Skeletal muscle satellite cell (primary cell): ENCODE data around the gene IFNAR1.
"Not testable (repeated sequence)": the region's sequence is repeated elsewhere in the genome, so short reads cannot be mapped to it uniquely, and the experiment has no call there.

ENCODE experiments used
- H3K27me3 ChIP-seq: 2 replicates; pipeline ENCODE4 v1.7.0; 2013; ENCODE audit warnings: low read length; ENCODE audit not compliant: control insufficient read depth, insufficient read depth
- H3K36me3 ChIP-seq: 2 replicates; pipeline ENCODE4 v1.7.0; 2013; ENCODE audit warnings: mild to moderate bottlenecking, control low read depth, low read length; ENCODE audit not compliant: insufficient read depth
- H3K4me1 ChIP-seq: 2 replicates; pipeline ENCODE4 v1.7.0; 2013; ENCODE audit warnings: low read length; ENCODE audit not compliant: control insufficient read depth, insufficient read depth
- H3K4me2 ChIP-seq: 2 replicates; pipeline ENCODE4 v1.7.0; 2013; ENCODE audit warnings: mild to moderate bottlenecking, low read length
- H3K4me3 ChIP-seq: 2 replicates; pipeline ENCODE4 v1.7.0; 2013; ENCODE audit warnings: low read length
- H3K9ac ChIP-seq: 2 replicates; pipeline ENCODE4 v1.7.0; 2013; ENCODE audit warnings: mild to moderate bottlenecking, low read depth, low read length, moderate library complexity
- H3K9me3 ChIP-seq: replicated peaks from 2 replicates; pipeline ENCODE4 v1.7.0; 2013; ENCODE audit warnings: mild to moderate bottlenecking, control low read depth, low read length

Gene IFNAR1

GRCh38 chr21:33355996-33356395 lies 31.2 kb downstream of the IFNAR1 start:
- H3K27me3 ChIP-seq, result no peaks in the 10 kb centered on the region
- no peak overlapping the region for H3K4me2 ChIP-seq
- no peak overlapping the region for H3K9ac ChIP-seq
- H3K4me3 ChIP-seq, result no peak overlapping the region
- H3K36me3 ChIP-seq, result peaks cover 30% of the 10 kb centered on the region
- H3K4me1 ChIP-seq, result peaks cover 13% of the 10 kb centered on the region
- H3K9me3 ChIP-seq, result no peaks in the 10 kb centered on the region

GRCh38 chr21:33357177-33357576 lies 32.4 kb downstream of the IFNAR1 start:
- Histone ChIP-seq H3K4me3 (no peak overlapping the region), H3K4me2 (no peak overlapping the region), H3K9ac (no peak overlapping the region), H3K9me3 (no peaks in the 10 kb centered on the region), H3K27me3 (no peaks in the 10 kb centered on the region), H3K36me3 (peaks cover 28% of the 10 kb centered on the region), H3K4me1 (peaks cover 24% of the 10 kb centered on the region)

- Histone ChIP-seq H3K4me2 (no peak overlapping the region), H3K4me1 (peaks cover 24% of the 10 kb centered on the region), H3K36me3 (peaks cover 26% of the 10 kb centered on the region), H3K9ac (no peak overlapping the region), H3K9me3 (no peaks in the 10 kb centered on the region), H3K4me3 (no peak overlapping the region), H3K27me3 (no peaks in the 10 kb centered on the region)
Measured at GRCh38 chr21:33359446-33359845, 34.7 kb downstream of the IFNAR1 start.

GRCh38 chr21:33360281-33360680 lies 35.5 kb downstream of the IFNAR1 start:
- H3K36me3 ChIP-seq, result peaks cover 20% of the 10 kb centered on the region
- H3K9me3 ChIP-seq, result no peaks in the 10 kb centered on the region
- no peaks in the 10 kb centered on the region for H3K27me3 ChIP-seq
- peaks cover 24% of the 10 kb centered on the region for H3K4me1 ChIP-seq
- H3K4me2 ChIP-seq, result peak overlapping the region; percentile 65
- H3K9ac ChIP-seq, result no peak overlapping the region
- no peak overlapping the region for H3K4me3 ChIP-seq

- H3K36me3 ChIP-seq, result peaks cover 13% of the 10 kb centered on the region
- peaks cover 24% of the 10 kb centered on the region for H3K4me1 ChIP-seq
- no peaks in the 10 kb centered on the region for H3K9me3 ChIP-seq
- H3K4me2 ChIP-seq, result peak overlapping the region; percentile 65
- H3K27me3 ChIP-seq, result no peaks in the 10 kb centered on the region
- H3K4me3 ChIP-seq, result peak overlapping the region; percentile 2
- no peak overlapping the region for H3K9ac ChIP-seq
Measured at GRCh38 chr21:33360881-33361602, 36.3 kb downstream of the IFNAR1 start.

GRCh38 chr21:33362044-33362555 lies 37.3 kb downstream of the IFNAR1 start:
- Histone ChIP-seq H3K36me3 (peaks cover 6% of the 10 kb centered on the region), H3K4me2 (no peak overlapping the region), H3K4me1 (peaks cover 24% of the 10 kb centered on the region), H3K27me3 (no peaks in the 10 kb centered on the region), H3K9ac (no peak overlapping the region), H3K4me3 (no peak overlapping the region), H3K9me3 (peaks cover 1% of the 10 kb centered on the region)

GRCh38 chr21:33363911-33364609 lies 39.3 kb downstream of the IFNAR1 start:
- H3K9ac ChIP-seq, H3K4me3 ChIP-seq, H3K27me3 ChIP-seq, H3K36me3 ChIP-seq, H3K4me2 ChIP-seq: not testable (repeated sequence)
- Histone ChIP-seq H3K9me3 (peaks cover 14% of the 10 kb centered on the region), H3K4me1 (peaks cover 24% of the 10 kb centered on the region)

GRCh38 chr21:33364830-33365229 lies 40.1 kb downstream of the IFNAR1 start:
- H3K4me1 ChIP-seq, result peaks cover 23% of the 10 kb centered on the region
- no peaks in the 10 kb centered on the region for H3K27me3 ChIP-seq
- no peak overlapping the region for H3K4me3 ChIP-seq
- H3K4me2 ChIP-seq, result no peak overlapping the region
- H3K9me3 ChIP-seq, result peaks cover 14% of the 10 kb centered on the region
- H3K9ac ChIP-seq, result no peak overlapping the region
- no peaks in the 10 kb centered on the region for H3K36me3 ChIP-seq

- H3K4me1 ChIP-seq, result no peaks in the 10 kb centered on the region
- H3K36me3 ChIP-seq, result no peaks in the 10 kb centered on the region
- H3K27me3 ChIP-seq, result no peaks in the 10 kb centered on the region
- H3K9ac ChIP-seq, result no peak overlapping the region
- H3K4me2 ChIP-seq, result no peak overlapping the region
- no peak overlapping the region for H3K4me3 ChIP-seq
- peaks cover 14% of the 10 kb centered on the region for H3K9me3 ChIP-seq
Measured at GRCh38 chr21:33367309-33367973, 42.7 kb downstream of the IFNAR1 start.

- Histone ChIP-seq H3K4me1 (no peaks in the 10 kb centered on the region), H3K4me2 (no peak overlapping the region), H3K9ac (no peak overlapping the region), H3K36me3 (no peaks in the 10 kb centered on the region), H3K27me3 (no peaks in the 10 kb centered on the region), H3K9me3 (peaks cover 14% of the 10 kb centered on the region), H3K4me3 (no peak overlapping the region)
Measured at GRCh38 chr21:33368124-33368523, 43.4 kb downstream of the IFNAR1 start.

GRCh38 chr21:33368576-33368975 lies 43.8 kb downstream of the IFNAR1 start:
- Histone ChIP-seq H3K36me3 (no peaks in the 10 kb centered on the region), H3K9me3 (peaks cover 14% of the 10 kb centered on the region), H3K4me1 (no peaks in the 10 kb centered on the region)

More at GRCh38 chr21:33368576-33368975, 43.8 kb downstream of the IFNAR1 start:
- H3K4me2 ChIP-seq, result no peak overlapping the region
- no peak overlapping the region for H3K9ac ChIP-seq
- no peak overlapping the region for H3K4me3 ChIP-seq
- no peaks in the 10 kb centered on the region for H3K27me3 ChIP-seq
